ENCODE measurements around the gene RTTN.

The RTTN gene

DNA sequence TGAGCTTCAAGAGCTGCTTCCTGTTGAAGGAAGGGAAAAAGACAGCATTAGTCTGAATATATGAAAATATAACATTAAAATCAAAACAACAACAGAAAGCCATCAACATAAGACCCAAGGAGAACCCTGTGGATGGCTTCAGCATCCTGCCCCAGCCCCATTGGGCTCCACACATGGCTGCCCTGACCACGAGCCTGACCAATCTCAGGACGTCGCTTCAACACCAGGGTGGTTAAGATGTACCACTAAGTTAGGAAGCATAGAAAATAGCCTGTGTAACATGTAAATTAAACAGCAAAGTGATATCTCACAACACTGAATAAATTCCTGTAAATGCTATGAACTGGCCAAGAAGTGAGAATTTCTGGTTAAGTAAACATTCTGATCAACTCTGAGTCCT, 180.7 kb downstream of the RTTN start:
- no peak for DNase-seq (ENCODE audit: low read depth)

DNA sequence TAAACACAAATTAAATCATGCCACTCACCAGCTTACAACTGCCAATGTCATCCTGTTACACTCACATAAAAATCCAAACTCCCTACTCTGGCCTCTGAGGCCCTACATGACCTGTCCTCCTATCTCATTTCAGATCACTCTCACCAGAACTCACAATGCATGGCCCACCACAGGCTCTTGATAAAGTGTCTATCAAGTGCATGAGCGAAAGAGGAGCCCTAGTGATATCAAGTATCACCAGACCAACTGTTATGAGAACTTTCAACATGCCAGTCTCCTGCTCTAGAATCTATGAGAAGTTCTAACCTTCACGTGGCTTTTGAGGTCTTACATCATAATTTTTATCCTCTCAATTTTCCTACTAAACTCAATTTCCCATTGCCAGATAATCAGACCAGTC, 181.4 kb downstream of the RTTN start:
- DNase-seq (ENCODE audit: low read depth) = no peak

DNA sequence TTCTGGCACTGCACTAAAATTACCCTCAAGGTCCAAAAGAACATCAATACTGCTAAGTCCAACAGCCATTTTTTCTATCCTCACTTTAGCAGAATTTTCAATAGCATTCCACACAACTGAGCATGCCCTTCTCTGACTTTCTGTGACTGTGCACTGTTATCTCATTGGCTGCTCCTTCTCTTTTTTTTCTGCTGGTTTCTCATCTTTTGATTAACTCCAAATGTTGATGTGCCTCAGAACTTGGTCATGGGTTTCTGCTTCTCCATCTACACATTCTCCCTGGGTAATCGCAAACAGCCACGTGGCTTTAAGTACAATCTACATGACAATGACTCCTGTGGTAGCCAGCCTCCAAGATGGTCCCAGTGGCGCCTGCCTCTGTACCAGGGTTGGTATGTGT, 182.9 kb downstream of the RTTN start:
- no peak for DNase-seq (ENCODE audit: low read depth)

DNA sequence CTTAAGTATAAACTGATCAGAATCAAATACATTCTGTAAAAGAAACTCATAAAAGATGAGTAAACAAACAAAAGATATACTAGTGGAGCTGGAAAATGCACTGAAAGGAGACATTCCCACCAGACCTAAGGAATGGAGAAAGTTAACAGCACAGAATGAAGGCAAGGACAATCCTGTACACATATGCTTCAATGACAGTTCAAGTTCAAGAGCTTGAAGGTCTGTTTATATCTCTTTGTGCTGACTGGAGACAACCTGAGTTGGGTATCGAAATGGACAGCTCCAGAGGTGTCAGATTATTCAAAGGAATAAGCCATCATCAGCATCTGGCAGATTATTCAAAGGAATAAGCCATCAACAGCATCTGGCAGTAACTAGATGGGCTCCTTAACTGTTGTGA, 184.0 kb downstream of the RTTN start:
- DNase-seq (ENCODE audit: low read depth) = no peak

DNA sequence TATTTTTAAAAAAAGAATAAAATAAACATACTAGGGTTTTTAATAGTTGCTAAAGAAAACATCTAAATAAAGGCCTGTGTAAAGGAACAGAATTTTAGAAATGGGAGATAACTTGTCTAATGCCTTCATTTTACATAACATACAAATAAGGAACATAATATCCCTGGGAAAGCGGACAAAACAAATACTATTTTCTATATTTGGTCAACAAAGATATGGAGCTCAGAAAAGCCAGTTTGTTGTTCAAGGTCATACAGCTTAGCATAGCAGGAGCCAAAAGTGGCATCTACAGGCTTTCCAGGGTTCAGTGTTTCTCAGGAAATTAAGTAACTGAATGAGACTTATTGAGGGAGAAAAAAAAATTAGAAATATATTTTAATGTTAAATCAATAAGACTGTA, 184.4 kb downstream of the RTTN start:
- no peak for DNase-seq (ENCODE audit: low read depth)

DNA sequence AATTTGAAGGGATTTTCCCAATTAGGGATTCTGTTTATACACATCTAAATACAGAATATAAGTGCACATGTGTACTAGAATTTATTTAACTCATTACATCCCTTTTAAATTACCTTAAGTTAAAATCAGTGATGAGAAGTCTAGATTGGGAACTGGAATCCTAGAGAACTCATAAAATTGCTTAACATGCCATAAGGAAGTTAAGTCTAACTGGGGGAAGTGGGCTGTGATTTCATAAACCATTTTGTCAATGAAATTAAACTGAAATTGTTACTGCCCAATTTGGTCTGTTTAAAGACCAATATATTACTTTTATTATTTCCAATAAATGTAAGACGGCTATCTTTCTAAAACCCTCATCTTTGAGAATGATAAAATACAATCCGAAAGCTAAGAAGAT, 185.5 kb downstream of the RTTN start:
- DNase-seq (ENCODE audit: low read depth) = no peak

DNA sequence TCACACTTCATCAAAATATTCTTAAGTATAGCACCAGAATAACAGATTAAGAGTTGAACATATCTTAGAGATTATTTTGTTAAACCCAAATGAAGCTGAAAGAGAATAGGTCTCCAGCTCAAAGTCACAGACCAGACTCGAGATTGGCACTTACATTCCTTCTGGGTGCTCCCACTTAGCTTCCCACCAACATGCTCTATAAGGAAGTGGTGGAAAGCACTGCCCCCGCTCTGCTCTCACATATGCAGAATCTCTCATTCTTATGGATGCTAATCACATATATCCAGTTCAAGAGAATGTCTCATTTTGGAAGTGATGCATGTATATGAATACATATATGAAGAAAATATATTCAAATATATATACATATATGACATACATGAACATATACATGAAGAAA, 186.4 kb downstream of the RTTN start:
- no peak for DNase-seq (ENCODE audit: low read depth)

DNA sequence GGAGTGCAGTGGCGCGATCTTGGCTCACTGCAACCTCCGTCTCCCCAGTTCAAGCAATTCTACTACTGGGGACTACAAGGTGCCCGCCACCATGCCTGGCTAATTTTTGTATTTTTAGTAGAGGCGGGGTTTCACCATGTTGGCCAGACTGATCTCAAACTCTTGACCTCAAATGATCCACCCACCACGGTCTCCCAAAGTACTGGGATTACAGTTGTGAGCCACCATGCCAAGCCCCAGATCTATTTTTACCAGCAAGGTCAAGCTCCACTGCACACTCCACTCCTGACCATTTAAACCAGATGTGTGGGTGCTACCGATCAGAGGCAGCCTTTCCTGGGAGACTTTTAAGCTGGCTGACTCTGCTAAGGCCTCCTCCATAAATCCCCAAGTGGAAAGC, 190.4 kb downstream of the RTTN start:
- DNase-seq (ENCODE audit: low read depth) = no peak

DNA sequence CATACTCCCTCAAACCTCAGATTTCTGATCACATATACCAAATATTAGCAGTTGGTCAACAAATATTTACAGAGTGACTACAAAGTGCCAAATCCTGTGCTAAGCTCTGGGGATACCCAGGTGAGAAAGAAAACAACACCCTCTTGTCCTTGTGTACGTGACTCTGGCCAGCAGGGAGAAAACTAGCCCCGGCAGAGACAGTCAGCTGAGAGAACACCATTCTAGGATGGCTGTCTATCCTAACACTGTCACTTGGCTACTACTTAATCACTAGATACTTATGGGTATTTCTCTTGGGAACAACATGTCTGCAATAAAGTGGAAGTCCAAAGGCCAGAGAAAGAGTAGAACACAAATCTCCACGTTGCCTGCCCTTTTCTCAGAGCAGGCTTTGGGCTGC, 199.9 kb downstream of the RTTN start:
- no peak for DNase-seq (ENCODE audit: low read depth)

DNA sequence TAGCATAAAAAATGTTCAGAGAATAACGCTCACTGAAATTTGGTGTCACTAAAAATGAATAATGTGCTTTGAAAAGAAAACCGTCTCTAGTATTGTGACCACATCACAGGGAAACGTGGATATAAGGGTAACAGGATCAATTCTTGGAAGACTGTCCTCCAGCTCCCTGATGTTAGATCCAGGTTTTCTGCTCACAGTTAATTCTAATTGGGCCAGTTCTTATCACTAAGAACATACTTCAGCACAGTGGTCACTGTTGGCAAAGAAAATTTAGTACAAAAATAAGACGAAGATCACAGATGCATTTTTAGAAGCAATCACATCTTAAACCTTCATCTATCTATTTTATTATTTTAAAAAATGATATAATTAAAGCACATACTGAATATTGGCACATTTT, 200.8 kb downstream of the RTTN start:
- DNase-seq (ENCODE audit: low read depth) = no peak

DNA sequence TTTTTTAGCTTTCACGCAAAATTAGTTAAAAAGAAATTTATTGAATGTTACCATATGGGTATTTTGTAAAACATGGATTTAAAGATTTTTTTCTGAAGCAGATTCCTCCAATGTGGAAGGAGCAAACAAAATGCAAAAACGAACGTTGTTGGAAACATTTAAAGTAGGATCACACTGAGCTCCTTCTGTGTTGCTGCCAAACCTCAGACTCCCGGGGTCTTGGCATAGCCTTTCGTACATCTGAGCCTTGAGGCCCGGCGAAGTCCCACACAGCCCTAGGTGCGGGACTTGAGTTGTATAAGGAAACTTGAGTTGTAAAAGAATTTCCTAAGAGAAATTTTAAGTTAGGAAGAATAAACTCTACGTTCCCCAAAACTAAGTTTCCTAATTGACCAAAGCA, 205.8 kb downstream of the RTTN start:
- no peak for DNase-seq (ENCODE audit: low read depth)

DNA sequence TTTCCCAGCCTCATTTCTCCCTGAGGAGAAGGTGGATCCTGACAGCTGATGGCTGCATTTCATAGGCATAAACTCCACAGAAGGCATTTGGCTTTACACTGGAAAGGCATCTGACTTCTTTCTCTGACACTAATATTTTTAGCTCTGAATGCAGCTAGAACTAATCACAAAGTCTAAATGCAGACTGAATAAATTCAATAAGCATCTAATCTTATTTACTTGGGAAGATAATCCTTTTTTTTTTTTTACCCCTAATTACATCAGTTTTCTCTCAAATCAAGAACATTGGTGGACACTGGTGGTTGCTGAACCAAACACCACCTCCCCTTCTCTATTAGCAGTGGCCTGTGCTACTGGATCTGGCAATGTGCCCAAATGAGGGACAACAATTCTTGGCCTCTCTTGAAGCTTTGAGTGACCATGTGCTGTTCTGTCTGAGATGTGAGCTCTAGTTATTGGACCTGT, 206.9 kb downstream of the RTTN start:
- DNase-seq (ENCODE audit: low read depth) = no peak

DNA sequence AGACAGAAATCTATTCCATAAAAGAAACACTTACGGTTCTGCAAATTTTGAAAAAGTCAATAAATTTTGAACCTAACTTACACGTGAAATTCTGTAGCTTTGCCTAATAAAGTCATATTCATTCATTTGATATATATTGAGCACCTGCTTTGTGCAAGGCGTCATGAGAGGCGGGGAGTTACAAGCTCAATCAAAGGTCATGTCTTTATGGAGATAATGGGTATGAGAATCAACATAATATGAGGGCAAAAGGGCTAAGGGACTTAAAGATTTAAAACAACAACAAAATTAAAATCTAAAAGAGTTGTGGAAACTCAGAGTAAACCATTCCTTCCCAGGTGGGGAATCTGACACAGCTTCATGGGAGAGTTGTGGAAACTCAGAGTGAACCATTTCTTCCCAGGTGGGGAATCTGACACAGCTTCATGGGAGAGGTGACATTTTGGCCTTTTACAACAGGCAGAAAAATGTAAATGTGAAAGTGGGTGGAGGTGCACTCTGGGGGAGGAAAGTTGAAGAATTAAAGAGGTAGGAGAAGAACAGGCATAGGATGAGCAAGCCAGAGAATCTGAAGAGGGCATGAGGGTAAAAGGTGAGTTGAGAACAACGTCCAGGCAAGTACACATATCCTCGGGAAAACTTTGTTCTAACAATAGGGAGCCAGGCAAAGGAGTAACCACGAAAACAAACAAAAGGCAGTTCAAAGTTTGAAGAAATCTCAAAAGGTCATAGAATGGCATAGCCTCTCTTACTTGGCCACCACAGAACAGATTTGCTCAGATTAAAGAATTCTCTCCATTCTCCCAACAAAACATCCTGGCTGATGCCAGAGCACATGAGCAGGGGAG, 208.3 kb downstream of the RTTN start:
- DNase-seq (ENCODE audit: low read depth) = no peak

DNA sequence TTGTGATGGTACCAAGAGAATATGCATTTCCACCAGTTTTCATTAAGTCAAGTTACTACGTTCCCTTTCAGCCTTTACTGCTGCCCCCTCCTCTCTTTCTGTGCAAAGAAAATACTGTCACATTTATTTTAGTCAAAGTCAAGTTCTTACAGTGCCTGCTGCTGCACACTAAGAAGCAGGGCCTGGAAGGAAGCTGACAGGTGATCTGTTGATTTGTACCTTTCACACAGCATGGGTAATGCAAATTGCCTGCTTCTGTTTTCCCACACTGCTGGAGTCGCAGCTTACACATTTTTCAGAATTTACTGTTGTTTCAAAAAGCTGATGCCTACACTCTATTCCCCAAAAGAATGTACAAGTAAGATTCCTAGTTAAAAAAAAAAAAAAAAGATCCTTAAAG, 209.1 kb downstream of the RTTN start:
- DNase-seq (ENCODE audit: low read depth) = no peak

DNA sequence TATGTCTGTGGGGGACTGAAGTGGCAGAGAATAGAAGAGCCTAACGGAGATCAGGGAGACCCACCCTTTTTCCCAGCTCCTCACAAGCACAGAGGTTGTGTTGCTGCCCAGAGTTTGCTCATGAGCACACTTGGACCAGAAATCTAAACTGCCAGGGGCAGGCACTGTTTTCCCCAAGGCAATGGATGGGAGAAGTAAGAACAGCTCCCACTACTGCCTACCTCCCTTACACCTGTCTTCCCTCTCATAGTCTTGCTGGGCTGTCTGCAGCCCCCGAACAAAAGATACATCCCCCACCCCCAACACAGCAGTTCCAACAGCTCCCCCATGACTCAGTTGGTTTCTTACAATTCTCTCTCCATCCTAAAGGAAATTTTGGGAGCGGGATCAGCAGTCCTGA, 209.7 kb downstream of the RTTN start:
- DNase-seq (ENCODE audit: low read depth) = no peak

DNA sequence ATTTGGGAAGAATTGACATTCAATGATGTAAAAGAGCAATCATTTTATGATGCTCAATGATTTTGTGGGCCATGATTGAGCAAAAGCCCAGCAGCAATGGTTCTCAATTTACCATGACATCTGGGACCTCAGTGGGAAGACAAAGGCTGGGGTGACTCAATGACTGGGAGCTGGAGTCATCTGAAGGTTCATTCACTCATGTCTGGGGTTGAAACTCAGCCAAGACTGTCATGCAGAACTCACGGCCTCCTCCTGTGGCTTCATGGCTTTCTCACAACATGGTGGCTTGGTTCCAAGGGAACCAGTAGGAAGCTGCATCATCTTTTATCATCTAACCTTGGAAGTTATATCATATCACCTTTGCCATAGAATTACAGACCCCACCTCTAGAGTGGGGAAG, 212.7 kb downstream of the RTTN start:
- no peak for DNase-seq (ENCODE audit: low read depth)

DNA sequence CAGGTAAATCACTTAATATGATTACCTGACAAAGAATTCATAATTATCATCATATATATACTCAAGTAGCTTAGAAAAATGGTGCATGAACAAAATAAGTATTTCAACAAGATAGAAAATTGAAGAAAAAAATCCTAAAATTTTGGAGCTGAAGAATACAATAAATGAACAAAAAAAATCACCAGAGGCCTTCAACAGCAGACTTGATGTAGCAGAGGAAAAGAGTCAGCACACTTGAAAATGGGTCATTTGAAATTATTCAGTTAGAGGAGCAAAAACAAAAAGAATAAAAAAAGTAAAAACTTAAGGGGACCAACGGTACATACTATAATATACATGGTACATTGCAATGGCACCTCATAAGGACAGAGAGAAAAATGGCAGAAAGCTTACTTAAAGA, 217.6 kb downstream of the RTTN start:
- no peak for DNase-seq (ENCODE audit: low read depth)

DNA sequence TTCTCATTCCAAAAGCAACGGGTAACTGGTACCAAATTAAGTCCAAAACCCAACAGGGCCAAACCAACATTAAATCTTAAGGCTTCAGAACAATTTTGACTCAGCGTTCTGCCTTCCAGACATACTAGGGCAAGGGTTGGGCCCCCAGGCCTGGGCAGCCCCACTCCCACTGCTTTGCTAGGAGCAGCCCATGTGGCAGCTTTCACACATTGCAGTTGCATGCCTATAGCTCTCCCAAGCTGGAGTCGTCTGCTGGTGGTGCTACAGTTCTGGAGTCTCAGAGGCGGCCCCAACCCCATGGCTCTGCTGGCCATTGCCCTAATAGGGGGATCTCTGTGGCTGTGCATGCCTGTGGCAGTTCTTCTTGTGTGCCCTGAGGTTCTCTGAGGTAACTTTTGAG, 220.2 kb downstream of the RTTN start:
- no peak for DNase-seq (ENCODE audit: low read depth)

DNA sequence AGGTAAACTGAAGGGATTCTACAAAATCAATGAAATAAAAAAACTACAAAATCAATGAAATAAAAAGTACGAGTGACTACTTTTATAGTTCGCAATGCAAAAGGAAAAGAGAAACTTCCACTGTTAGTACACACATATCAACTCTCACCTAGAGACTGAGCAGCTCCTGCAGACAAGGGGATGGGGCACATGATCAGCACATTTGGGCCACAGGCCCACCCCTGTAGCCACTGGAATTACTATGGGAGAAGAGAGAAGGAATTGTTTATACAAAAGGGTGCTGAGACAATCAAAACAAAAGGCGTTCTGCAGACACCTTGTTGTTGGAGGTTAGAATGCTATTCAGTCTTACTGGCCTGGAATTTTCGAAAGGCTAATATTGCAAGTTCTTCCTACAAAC, 223.1 kb downstream of the RTTN start:
- no peak for DNase-seq (ENCODE audit: low read depth)

DNA sequence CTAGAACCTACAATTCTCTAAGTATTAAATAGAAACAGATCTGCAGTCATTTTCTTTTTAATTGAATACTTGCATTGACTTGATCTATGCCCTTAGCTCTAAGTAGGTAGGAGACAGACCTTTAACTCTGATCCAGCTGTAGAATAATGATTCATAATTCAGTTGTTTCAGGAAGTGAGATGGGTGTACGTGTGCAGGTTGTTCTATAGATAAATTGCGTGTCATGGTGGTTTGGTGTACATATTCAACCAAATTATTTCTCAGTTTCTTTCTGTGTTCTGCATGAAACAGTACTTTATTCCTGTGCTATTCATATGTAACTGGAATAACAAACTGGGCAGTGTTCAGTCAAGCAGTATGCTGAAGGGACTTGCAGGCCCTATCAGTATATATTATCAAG, 223.5 kb downstream of the RTTN start:
- DNase-seq (ENCODE audit: low read depth) = no peak

DNA sequence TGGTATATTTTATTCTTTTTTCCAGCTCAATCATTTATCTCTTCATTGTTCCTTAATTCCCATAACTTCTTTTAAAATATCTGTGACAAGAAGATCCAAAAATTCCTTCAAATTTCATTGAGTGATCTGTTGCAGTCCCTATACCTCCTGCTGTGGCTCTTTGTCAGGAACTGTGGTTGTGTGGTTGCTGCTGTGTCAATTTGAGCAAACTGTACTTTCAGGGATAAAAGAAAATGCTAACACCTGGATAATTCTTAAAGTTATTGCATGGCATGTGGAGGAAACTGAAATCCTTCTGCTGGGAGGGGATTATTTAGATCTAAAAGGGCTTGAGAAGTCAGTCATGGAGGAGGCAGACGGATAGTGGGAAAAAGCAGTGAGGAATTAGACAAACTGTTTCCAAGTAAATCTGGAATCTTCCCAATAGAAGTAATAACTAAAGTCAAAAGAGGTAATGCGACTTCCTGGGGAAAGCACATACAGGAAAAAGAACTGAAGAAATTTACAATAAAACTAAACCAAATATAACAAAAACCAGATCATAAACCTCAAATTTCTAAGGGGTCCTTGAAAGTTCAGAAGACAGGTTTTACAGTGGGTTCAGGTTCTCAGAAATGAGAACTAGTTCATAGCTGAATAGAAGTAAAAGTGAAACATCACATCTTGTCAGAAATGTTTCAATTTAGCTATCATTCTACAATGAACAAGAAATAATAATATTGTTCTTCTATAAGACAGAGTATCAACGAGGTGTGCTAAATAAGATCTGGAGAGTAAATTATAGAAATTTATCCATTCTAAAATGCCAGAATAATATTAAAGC, 224.3 kb downstream of the RTTN start:
- DNase-seq (ENCODE audit: low read depth) = no peak

DNA sequence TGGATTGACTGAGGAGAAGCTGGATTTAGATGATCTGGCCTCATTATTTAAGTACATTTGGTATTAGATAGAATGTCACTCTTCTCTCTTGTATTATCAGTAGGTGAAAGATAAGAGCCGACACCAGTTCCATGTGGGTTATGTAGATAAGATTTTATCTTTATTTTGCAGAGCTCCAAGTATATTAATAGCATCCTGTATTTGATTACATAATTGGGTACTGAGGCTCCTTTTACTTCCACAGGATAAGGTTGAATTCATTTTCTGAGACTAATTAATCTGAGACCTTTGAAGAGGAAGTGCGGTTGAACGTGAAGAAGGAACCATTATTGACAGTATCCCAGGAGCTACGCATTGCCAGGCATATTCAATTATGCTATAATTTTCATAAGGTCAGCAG, 225.0 kb downstream of the RTTN start:
- no peak for DNase-seq (ENCODE audit: low read depth)
